ENCODE results near the gene KRTAP19-1. TPM values are rescaled to one million over a fixed set of nuclear protein-coding genes. Genes with fewer than 3 reads are reported as not detected.
"Not testable (repeated sequence)": the region's sequence is repeated elsewhere in the genome, so short reads cannot be mapped to it uniquely, and the experiment has no call there.

The KRTAP19-1 gene
- total RNA-seq (not detected), polyA plus RNA-seq (not detected)
- long read RNA-seq, donor 1, result 0 reads
- long read RNA-seq, donor 2, result 0 reads
- long read RNA-seq, donor 3, result 0 reads
- long read RNA-seq, donor 4, result 0 reads
- long read RNA-seq, donor 5, result 0 reads

DNA sequence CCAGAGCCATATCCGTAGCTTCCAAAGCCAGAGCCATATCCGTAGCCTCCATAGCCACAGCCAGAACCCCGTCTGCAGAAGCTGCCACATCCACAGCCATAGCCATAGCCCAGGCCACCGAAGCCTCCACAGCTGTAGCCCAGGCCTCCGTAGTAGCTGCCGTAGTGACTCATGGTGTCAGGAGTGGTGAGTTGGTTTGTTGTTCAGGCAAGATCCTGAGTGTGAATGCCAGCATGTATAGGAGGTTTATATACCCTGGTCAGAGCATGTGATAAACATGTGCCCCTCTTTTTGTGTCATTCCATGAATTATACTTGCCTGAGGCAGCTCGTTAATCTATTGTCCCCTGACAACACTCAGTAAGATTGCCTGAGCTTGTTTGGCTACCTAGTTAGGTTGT lies at the start of gene KRTAP19-1:
KRTAP19-1 (minus strand) TSS at position 223 of the 400 bp plus-strand sequence; CDS start at position 173, 50 bp downstream.
- H3K27ac ChIP-seq (ENCODE audit: low read depth in 1 of 2, low read length in 1 of 2), result peak within 1 kb of the TSS in 1 of 2 donors; percentile 56
- no peak for ATAC-seq (ENCODE audit: insufficient read depth, low FRiP score)
- no peaks in the 10 kb centered on the region for H3K9me3 ChIP-seq (ENCODE audit: control insufficient read depth in 4 of 4, insufficient read depth in 3 of 4, low read length in 3 of 4)
- H3K4me1 ChIP-seq (ENCODE audit: control insufficient read depth in 5 of 5, insufficient read depth in 5 of 5, low read length in 5 of 5), result no peaks in the 10 kb centered on the region
- H3K4me3 ChIP-seq, result no peak within 1 kb of the TSS
- H3K36me3 ChIP-seq (ENCODE audit: control insufficient read depth in 4 of 4, insufficient read depth in 4 of 4, low read length in 4 of 4), result no peaks in the 10 kb centered on the region
- DNase-seq, result no peak
- no peaks in the 10 kb centered on the region for H3K27me3 ChIP-seq (ENCODE audit: control insufficient read depth in 3 of 3, insufficient read depth in 3 of 3, low read length in 2 of 3)
- no peak within 1 kb of the TSS for H3K9ac ChIP-seq (ENCODE audit: insufficient read depth in 1 of 2, low read length in 2 of 2)
- TF ChIP-seq, protein P1, sequence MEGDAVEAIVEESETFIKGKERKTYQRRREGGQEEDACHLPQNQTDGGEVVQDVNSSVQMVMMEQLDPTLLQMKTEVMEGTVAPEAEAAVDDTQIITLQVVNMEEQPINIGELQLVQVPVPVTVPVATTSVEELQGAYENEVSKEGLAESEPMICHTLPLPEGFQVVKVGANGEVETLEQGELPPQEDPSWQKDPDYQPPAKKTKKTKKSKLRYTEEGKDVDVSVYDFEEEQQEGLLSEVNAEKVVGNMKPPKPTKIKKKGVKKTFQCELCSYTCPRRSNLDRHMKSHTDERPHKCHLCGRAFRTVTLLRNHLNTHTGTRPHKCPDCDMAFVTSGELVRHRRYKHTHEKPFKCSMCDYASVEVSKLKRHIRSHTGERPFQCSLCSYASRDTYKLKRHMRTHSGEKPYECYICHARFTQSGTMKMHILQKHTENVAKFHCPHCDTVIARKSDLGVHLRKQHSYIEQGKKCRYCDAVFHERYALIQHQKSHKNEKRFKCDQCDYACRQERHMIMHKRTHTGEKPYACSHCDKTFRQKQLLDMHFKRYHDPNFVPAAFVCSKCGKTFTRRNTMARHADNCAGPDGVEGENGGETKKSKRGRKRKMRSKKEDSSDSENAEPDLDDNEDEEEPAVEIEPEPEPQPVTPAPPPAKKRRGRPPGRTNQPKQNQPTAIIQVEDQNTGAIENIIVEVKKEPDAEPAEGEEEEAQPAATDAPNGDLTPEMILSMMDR (IDR thresholded peaks at IDR 0.05; ENCODE audit: control extremely low read depth, extremely low read depth), result no peak
- 91 to 94% methylated on average over 7 of the region's 7 CpGs for WGBS, 2 donors

DNA sequence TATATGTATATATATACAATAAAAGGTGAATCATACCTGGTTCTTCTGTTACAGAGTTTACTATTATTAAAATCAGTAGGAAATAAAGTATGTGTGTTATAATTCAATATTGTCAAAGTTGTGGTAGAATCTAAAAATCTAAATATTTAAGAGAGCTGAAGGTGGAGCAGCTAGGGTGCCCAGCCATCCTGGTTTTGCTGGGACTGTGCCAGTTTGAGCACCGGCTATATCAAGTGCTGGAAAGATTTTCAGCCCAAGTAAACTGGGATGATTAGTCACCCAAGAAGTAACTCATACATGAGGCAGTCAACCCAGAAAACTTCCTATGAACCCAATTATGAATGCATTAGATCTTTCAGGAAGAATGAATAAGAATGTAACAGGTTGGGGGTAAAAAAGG lies 38.7 kb upstream of the KRTAP19-1 start:
- Histone ChIP-seq H3K27ac (ENCODE audit: low read depth in 1 of 2, low read length in 1 of 2) (no peak overlapping the region), H3K9me3 (ENCODE audit: control insufficient read depth in 4 of 4, insufficient read depth in 3 of 4, low read length in 3 of 4) (no peaks in the 10 kb centered on the region), H3K36me3 (ENCODE audit: control insufficient read depth in 4 of 4, insufficient read depth in 4 of 4, low read length in 4 of 4) (no peaks in the 10 kb centered on the region), H3K27me3 (ENCODE audit: control insufficient read depth in 3 of 3, insufficient read depth in 3 of 3, low read length in 2 of 3) (no peaks in the 10 kb centered on the region), H3K4me3 (no peak overlapping the region), H3K4me1 (ENCODE audit: control insufficient read depth in 5 of 5, insufficient read depth in 5 of 5, low read length in 5 of 5) (no peaks in the 10 kb centered on the region), H3K9ac (ENCODE audit: insufficient read depth in 1 of 2, low read length in 2 of 2) (no peak overlapping the region)
- 84 to 85% methylated on average over 1 of the region's 1 CpG for WGBS, 2 donors
- ATAC-seq (ENCODE audit: insufficient read depth, low FRiP score), result no peak
- no peak for DNase-seq
- TF ChIP-seq, protein P1 (IDR thresholded peaks at IDR 0.05; ENCODE audit: control extremely low read depth, extremely low read depth), result no peak

DNA sequence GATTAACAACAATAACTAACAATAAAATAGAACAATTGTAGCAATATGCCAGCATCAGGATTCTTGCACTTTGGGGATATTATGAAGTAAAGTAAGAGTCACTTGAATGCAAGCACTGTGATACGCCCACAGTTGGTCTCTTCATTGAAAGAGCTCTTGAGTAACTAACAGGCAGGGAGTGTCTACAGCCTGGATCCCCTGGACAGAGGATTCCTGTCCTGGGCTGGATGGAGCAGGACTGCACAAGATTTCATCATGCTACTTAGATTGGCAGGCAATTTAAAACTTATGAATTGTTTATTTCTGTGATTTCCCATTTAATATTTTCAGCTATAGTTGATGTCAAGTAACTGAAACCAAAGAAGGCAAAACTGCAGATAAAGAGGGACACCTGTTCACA lies 35.5 kb upstream of the KRTAP19-1 start:
- no peak for ATAC-seq (ENCODE audit: insufficient read depth, low FRiP score)
- Histone ChIP-seq H3K9me3 (ENCODE audit: control insufficient read depth in 4 of 4, insufficient read depth in 3 of 4, low read length in 3 of 4) (no peaks in the 10 kb centered on the region), H3K9ac (ENCODE audit: insufficient read depth in 1 of 2, low read length in 2 of 2) (no peak overlapping the region), H3K4me1 (ENCODE audit: control insufficient read depth in 5 of 5, insufficient read depth in 5 of 5, low read length in 5 of 5) (no peaks in the 10 kb centered on the region), H3K27ac (ENCODE audit: low read depth in 1 of 2, low read length in 1 of 2) (no peak overlapping the region), H3K4me3 (no peak overlapping the region), H3K27me3 (ENCODE audit: control insufficient read depth in 3 of 3, insufficient read depth in 3 of 3, low read length in 2 of 3) (no peaks in the 10 kb centered on the region), H3K36me3 (ENCODE audit: control insufficient read depth in 4 of 4, insufficient read depth in 4 of 4, low read length in 4 of 4) (no peaks in the 10 kb centered on the region)
- no peak for DNase-seq
- WGBS, 2 donors, result 66 to 86% methylated on average over 1 of the region's 1 CpG
- TF ChIP-seq, protein P1 (IDR thresholded peaks at IDR 0.05; ENCODE audit: control extremely low read depth, extremely low read depth), result no peak

DNA sequence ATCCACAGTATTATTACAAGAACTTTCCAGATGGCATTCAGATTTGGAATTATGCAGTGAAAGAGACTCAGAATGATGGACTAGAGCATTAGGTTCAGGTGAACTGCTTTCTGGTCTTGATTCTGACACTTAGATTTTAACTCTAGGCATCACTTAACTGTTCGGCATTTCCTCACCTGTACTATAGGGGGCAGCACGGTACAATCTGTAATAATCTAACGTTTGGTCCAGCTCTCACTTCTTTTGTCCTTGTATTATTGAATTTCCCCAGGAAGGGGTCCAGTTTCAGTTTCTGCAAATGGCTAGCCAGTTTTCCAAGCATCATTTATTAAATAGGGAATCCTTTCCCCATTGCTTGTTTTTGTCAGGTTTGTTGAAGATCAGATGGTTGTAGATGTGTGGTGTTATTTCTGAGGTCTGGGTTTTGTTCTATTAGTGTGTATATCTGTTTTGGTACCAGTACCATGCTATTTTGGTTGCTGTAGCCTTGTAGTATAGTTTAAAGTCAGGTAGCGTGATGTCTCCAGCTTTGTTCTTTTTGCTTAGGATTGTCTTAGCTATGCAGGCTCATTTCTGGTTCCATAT lies 25.5 kb upstream of the KRTAP19-1 start:
- WGBS, 2 donors, result 26 to 29% methylated on average over 4 of the region's 4 CpGs
- not testable (repeated sequence) for H3K9ac ChIP-seq (ENCODE audit: insufficient read depth in 1 of 2, low read length in 2 of 2); H3K9me3 ChIP-seq (ENCODE audit: control insufficient read depth in 4 of 4, insufficient read depth in 3 of 4, low read length in 3 of 4); ATAC-seq (ENCODE audit: insufficient read depth, low FRiP score); H3K4me3 ChIP-seq; H3K36me3 ChIP-seq (ENCODE audit: control insufficient read depth in 4 of 4, insufficient read depth in 4 of 4, low read length in 4 of 4); H3K27ac ChIP-seq (ENCODE audit: low read depth in 1 of 2, low read length in 1 of 2); H3K27me3 ChIP-seq (ENCODE audit: control insufficient read depth in 3 of 3, insufficient read depth in 3 of 3, low read length in 2 of 3); H3K4me1 ChIP-seq (ENCODE audit: control insufficient read depth in 5 of 5, insufficient read depth in 5 of 5, low read length in 5 of 5)
- peak in 1 of 3 donors; percentile 3 for DNase-seq
